ENCODE results near the gene TMCO4. TPM values are rescaled to one million over a fixed set of nuclear protein-coding genes. Genes with fewer than 3 reads are reported as not detected.

The TMCO4 gene
- total and polyA plus RNA-seq, 2 donors (not counting 3 experiments of a cell fraction or from before 2014, with no cell fraction given), result 7.6 to 10.3 TPM

DNA sequence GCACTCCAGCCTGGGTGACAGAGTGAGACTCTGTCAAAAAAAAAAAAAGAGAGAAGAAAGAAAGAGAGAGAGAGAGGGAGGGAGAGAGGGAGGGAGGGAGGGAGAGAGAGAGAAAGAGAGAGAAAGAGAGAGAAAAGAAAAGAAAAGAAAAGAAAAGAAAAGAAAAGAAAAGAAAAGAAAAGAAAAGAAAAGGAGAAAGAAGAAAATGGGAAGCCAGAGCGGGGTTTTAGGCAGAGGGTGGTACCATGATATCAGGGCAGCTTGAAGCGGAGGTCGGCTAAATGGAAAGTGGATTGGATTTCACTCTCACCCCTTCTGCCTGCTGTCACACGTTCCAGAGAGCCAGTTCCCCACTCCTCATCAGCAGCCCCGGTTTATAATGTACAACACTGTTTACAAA lies 1.9 kb downstream of the TMCO4 start:
- Histone ChIP-seq H2AFZ (ENCODE audit: low read depth, low read length) (no peak overlapping the region), H3K79me2 (ENCODE audit: control insufficient read depth, insufficient read depth, low read length) (no peaks in the 10 kb centered on the region), H3K27me3 (ENCODE audit: control insufficient read depth in 2 of 2, insufficient read depth in 2 of 2, low read length in 2 of 2) (no peaks in the 10 kb centered on the region), H3K9ac (replicated peaks; ENCODE audit: extremely low read depth, insufficient read depth, low read length) (no peak overlapping the region), H4K20me1 (replicated peaks; ENCODE audit: control insufficient read depth, extremely low read depth, insufficient read depth, low read length) (no peaks in the 10 kb centered on the region), H3K9me1 (replicated peaks; ENCODE audit: control insufficient read depth, extremely low read depth, insufficient read depth, low read length) (no peaks in the 10 kb centered on the region), H3K4me2 (ENCODE audit: insufficient read depth, low read length) (no peak overlapping the region), H3K27ac (ENCODE audit: insufficient read depth, low read depth, low read length) (no peak overlapping the region), H3K4me3 (replicated peaks in 1 of 3; ENCODE audit: insufficient read depth in 1 of 3, low read depth in 1 of 3, low read length in 3 of 3) (no peak overlapping the region), H3K9me3 (replicated peaks; ENCODE audit: control insufficient read depth, insufficient read depth, low read length) (no peaks in the 10 kb centered on the region), H3K4me1 (ENCODE audit: control insufficient read depth, extremely low read depth, insufficient read depth, low read length) (peaks cover 9% of the 10 kb centered on the region), H3K36me3 (ENCODE audit: control insufficient read depth in 2 of 2, extremely low read depth in 1 of 2, insufficient read depth in 2 of 2, low read length in 2 of 2) (no peaks in the 10 kb centered on the region)
- POLR2A ChIA-PET, result interaction anchor here (0.7 kb wide), 2 partner anchors 32 to 112 kb away, joined by 3 to 4 read pairs; no protein-coding TSS in a partner anchor
- dilution Hi-C loops (cut with MboI; ENCODE audit: extremely low pct_ligation_motif_present, low sequenced_read_pairs) (no loop called here), intact Hi-C loops (cut with micrococcal nuclease) (no loop called here)
- CTCF ChIA-PET, result interaction anchor here (0.9 to 1.0 kb wide), 2 partner anchors 14 to 25 kb away, joined by 3 read pairs; no protein-coding TSS in a partner anchor
- TF ChIP-seq, protein P1, sequence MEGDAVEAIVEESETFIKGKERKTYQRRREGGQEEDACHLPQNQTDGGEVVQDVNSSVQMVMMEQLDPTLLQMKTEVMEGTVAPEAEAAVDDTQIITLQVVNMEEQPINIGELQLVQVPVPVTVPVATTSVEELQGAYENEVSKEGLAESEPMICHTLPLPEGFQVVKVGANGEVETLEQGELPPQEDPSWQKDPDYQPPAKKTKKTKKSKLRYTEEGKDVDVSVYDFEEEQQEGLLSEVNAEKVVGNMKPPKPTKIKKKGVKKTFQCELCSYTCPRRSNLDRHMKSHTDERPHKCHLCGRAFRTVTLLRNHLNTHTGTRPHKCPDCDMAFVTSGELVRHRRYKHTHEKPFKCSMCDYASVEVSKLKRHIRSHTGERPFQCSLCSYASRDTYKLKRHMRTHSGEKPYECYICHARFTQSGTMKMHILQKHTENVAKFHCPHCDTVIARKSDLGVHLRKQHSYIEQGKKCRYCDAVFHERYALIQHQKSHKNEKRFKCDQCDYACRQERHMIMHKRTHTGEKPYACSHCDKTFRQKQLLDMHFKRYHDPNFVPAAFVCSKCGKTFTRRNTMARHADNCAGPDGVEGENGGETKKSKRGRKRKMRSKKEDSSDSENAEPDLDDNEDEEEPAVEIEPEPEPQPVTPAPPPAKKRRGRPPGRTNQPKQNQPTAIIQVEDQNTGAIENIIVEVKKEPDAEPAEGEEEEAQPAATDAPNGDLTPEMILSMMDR (IDR thresholded peaks at IDR 0.05; ENCODE audit: extremely low read depth in 1 of 2, insufficient read depth in 1 of 2, low read depth in 1 of 2, low read length in 2 of 2), result no peak
- TF ChIP-seq POLR2AphosphoS5 (IDR thresholded peaks at IDR 0.05; ENCODE audit: insufficient read depth, low read depth, low read length) (no peak), GATA2 (IDR thresholded peaks at IDR 0.05; ENCODE audit: insufficient read depth, insufficient read length, low read depth, low read length) (no peak), FOS (IDR thresholded peaks at IDR 0.05; ENCODE audit: borderline replicate concordance, insufficient read depth, low read length) (no peak), MYC (IDR thresholded peaks at IDR 0.05; ENCODE audit: low read depth, low read length) (no peak), JUN (IDR thresholded peaks at IDR 0.05; ENCODE audit: borderline replicate concordance, insufficient read depth, insufficient read length, low read depth) (no peak), EZH2 (IDR thresholded peaks at IDR 0.05; ENCODE audit: borderline replicate concordance, low read depth, low read length, severe bottlenecking) (no peak), POLR2A (IDR thresholded peaks at IDR 0.05; ENCODE audit: low read depth, low read length) (no peak)
- TF ChIP-seq, protein P2, sequence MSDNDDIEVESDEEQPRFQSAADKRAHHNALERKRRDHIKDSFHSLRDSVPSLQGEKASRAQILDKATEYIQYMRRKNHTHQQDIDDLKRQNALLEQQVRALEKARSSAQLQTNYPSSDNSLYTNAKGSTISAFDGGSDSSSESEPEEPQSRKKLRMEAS (IDR thresholded peaks at IDR 0.05; ENCODE audit: insufficient read depth, insufficient read length), result no peak
- FAIRE-seq, result no peak
- BruUV-seq (replicated peaks), result no TSS peak
- DNase-seq (ENCODE audit: low read depth, low spot score), result no peak
